ENCODE data around the gene SLC6A4.

SLC6A4 gene

DNA sequence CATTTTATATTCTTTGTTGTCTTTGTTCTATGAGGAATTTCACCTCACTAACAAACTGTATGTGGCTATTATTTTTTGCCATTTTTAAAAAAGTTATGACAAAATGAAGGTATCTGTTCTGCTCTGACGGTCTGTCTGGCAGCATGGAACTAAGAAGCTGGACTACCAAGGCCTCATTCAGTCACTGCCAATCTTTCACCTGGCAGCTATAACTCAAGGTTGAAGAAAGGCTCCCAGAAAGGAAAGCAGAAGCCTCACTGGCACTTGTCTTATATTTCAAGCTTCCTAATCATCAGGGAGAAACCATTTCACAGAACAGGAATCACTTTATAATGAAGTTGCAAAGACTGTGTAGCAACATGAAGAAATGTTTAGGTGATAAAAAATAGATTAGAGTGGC is 18.7 kb upstream of the SLC6A4 start:
- TF ChIP-seq FOXM1 (IDR thresholded peaks at IDR 0.05; ENCODE audit: borderline replicate concordance, low read depth), result no peak
- no peak for TF ChIP-seq RAD21 (IDR thresholded peaks at IDR 0.05; ENCODE audit: low read depth)
- TF ChIP-seq, protein P1, sequence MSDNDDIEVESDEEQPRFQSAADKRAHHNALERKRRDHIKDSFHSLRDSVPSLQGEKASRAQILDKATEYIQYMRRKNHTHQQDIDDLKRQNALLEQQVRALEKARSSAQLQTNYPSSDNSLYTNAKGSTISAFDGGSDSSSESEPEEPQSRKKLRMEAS (IDR thresholded peaks at IDR 0.05), result no peak
- TF ChIP-seq YY1 (IDR thresholded peaks at IDR 0.05; ENCODE audit: low read depth), result no peak
- no peak for TF ChIP-seq EGR1 (IDR thresholded peaks at IDR 0.05)
- no peak for TF ChIP-seq USF1 (IDR thresholded peaks at IDR 0.05)
- TF ChIP-seq TAF1 (IDR thresholded peaks at IDR 0.05; ENCODE audit: low read depth), result no peak
- no peak for TF ChIP-seq NFIC (IDR thresholded peaks at IDR 0.05)
- TF ChIP-seq REST (IDR thresholded peaks at IDR 0.05; ENCODE audit: low read depth), result no peak
- TF ChIP-seq CREB1 (IDR thresholded peaks at IDR 0.05; ENCODE audit: low read depth), result no peak
- no peak for TF ChIP-seq TCF12 (IDR thresholded peaks at IDR 0.05; ENCODE audit: low read depth)
- TF ChIP-seq EP300 (IDR thresholded peaks at IDR 0.05; ENCODE audit: borderline replicate concordance), result no peak
- no peak for TF ChIP-seq TEAD4 (IDR thresholded peaks at IDR 0.05)
- TF ChIP-seq CEBPB (IDR thresholded peaks at IDR 0.05), result no peak
- TF ChIP-seq ZBTB7A (IDR thresholded peaks at IDR 0.05; ENCODE audit: low read depth), result no peak

- TF ChIP-seq YY1 (IDR thresholded peaks at IDR 0.05; ENCODE audit: low read depth) (no peak), CEBPB (IDR thresholded peaks at IDR 0.05) (no peak), NFIC (IDR thresholded peaks at IDR 0.05) (no peak), TAF1 (IDR thresholded peaks at IDR 0.05; ENCODE audit: low read depth) (no peak), FOXM1 (IDR thresholded peaks at IDR 0.05; ENCODE audit: borderline replicate concordance, low read depth) (no peak), EGR1 (IDR thresholded peaks at IDR 0.05) (no peak), RAD21 (IDR thresholded peaks at IDR 0.05; ENCODE audit: low read depth) (no peak), CREB1 (IDR thresholded peaks at IDR 0.05; ENCODE audit: low read depth) (no peak), TEAD4 (IDR thresholded peaks at IDR 0.05) (no peak), ZBTB7A (IDR thresholded peaks at IDR 0.05; ENCODE audit: low read depth) (no peak), USF1 (IDR thresholded peaks at IDR 0.05) (no peak), TCF12 (IDR thresholded peaks at IDR 0.05; ENCODE audit: low read depth) (no peak)
- TF ChIP-seq, protein P1 (IDR thresholded peaks at IDR 0.05), result no peak
Observed at GRCh38 chr17:30253312-30253711, 17.8 kb upstream of the SLC6A4 start.

- TF ChIP-seq RAD21 (IDR thresholded peaks at IDR 0.05; ENCODE audit: low read depth) (no peak), NFIC (IDR thresholded peaks at IDR 0.05) (no peak), CEBPB (IDR thresholded peaks at IDR 0.05) (no peak), EGR1 (IDR thresholded peaks at IDR 0.05) (no peak), TEAD4 (IDR thresholded peaks at IDR 0.05) (no peak), ZBTB7A (IDR thresholded peaks at IDR 0.05; ENCODE audit: low read depth) (no peak), TAF1 (IDR thresholded peaks at IDR 0.05; ENCODE audit: low read depth) (no peak), FOXM1 (IDR thresholded peaks at IDR 0.05; ENCODE audit: borderline replicate concordance, low read depth) (no peak), EP300 (IDR thresholded peaks at IDR 0.05; ENCODE audit: borderline replicate concordance) (no peak)
Observed at GRCh38 chr17:30251931-30252330, 16.4 kb upstream of the SLC6A4 start.

DNA sequence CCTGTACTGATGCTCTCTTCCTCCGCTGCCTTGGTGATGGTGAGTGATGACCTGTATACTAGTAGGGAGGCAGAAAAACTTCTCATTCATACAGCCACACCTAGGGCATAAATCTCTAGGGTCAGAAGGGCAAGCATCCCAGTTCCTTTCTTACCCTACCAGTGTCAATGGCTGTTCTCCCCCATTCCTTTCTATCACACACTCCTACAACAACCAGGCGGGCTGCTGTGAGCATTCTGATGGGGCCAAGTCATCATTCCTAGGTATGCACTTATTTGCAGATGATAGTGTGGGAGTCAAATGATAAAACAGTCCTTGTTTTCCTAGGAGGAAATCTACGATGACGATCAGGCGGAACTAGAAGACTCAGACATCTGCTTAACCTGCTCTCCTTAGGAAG is 14.0 kb upstream of the SLC6A4 start:
- no peak for TF ChIP-seq EGR1 (IDR thresholded peaks at IDR 0.05)
- no peak for TF ChIP-seq ZBTB7A (IDR thresholded peaks at IDR 0.05; ENCODE audit: low read depth)

DNA sequence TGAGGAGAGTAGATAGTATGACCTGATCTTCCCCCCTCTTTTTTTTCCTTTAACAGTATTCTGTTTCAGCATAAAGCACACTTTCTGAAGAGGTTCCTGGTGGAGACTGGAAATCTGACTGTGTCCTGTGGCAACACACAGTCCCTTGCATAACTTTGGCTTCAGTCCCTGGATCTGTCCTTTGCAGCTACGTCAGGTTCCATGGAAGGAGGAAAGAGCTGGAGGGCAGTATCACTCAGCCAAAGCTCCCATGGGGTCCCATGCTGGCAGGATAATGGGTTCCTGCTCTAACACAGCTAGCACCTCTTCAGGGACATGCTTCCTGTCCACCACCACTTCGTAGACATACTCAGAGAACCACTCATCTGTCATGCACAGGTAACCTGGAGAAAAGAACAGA is 13.3 kb upstream of the SLC6A4 start:
- TF ChIP-seq ZBTB7A (IDR thresholded peaks at IDR 0.05; ENCODE audit: low read depth), result no peak
- TF ChIP-seq YY1 (IDR thresholded peaks at IDR 0.05; ENCODE audit: low read depth), result no peak
- no peak for TF ChIP-seq EP300 (IDR thresholded peaks at IDR 0.05; ENCODE audit: borderline replicate concordance)
- no peak for TF ChIP-seq REST (IDR thresholded peaks at IDR 0.05; ENCODE audit: low read depth)
- TF ChIP-seq USF1 (IDR thresholded peaks at IDR 0.05), result no peak
- TF ChIP-seq TCF12 (IDR thresholded peaks at IDR 0.05; ENCODE audit: low read depth), result no peak
- TF ChIP-seq CREB1 (IDR thresholded peaks at IDR 0.05; ENCODE audit: low read depth), result no peak
- TF ChIP-seq, protein P1 (IDR thresholded peaks at IDR 0.05), result no peak
- no peak for TF ChIP-seq NFIC (IDR thresholded peaks at IDR 0.05)
- TF ChIP-seq CEBPB (IDR thresholded peaks at IDR 0.05), result no peak
